Measurements from ENCODE around the gene KRTAP1-4.
A peak's percentile ranks its signal among the peaks of the same experiment; 100 is the strongest.
"Not testable (repeated sequence)": the region's sequence is repeated elsewhere in the genome, so short reads cannot be mapped to it uniquely, and the experiment has no call there.

KRTAP1-4 gene

GRCh38 chr17:41046735-41047465 is 16.9 kb upstream of the KRTAP1-4 start, which contains the start of gene KRTAP2-1:
Gene KRTAP2-1, minus strand, starts transcription at chr17:41047316. Its CDS starts 49 bp downstream, at chr17:41047267.
- DNase-seq: not testable (repeated sequence)

DNA sequence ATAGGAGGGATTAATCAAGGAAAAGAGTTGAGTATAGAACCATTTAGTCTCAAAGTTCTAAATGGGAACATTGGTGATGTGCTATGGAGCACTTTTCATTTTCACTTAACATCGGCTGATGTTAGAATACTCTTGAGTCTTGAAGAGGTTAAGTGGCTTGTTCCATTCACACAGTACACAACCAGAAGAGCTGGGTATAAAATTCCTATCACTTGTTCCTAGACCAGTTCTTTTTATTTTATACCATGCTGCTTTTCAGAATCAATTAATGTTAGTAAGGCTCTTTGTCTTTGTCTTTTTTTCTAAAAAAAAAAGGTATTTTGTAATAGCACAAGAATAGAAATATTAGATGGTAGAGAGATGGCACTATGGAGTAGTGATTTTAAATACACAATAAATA is 13.0 kb upstream of the KRTAP1-4 start:
- no peak for DNase-seq

- DNase-seq: peak; percentile 59
Measured at GRCh38 chr17:41040783-41041571, 11.0 kb upstream of the KRTAP1-4 start, which contains the start of gene KRTAP1-1. Gene KRTAP1-1, minus strand, starts transcription at chr17:41041450. Its CDS starts 53 bp downstream, at chr17:41041397.

GRCh38 chr17:41037853-41038350 is 7.9 kb upstream of the KRTAP1-4 start:
- DNase-seq: no peak

DNA sequence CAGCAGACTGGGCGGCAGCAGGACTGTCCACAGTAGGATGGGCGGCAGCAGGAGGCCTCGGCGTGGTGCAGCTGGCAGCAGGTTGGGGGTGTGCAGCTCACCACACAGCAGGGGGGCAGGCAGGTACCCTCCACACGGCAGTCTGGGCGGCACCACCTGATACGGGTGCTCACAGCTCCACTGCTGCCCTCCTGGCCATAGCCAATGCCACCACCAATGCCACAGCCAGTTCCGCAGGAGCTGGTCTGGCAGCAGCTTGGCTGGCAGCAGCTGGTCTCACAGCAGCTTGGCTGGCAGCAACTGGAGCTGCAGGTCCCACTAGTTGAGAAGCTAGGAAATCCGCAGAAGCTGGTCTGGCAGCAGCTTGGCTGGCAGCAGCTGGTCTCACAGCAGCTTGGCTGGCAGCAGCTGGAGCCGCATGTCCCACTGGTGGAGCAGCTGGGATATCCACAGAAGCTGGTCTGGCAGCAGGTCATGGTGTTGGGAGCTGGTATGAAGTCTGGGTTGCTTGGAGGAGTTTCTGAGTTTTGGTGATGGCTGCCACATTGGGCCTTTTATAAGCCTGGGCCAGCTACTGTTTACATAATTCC is 4.4 kb upstream of the KRTAP1-4 start, which contains the start of gene KRTAP1-3:
TSS of gene KRTAP1-3 (minus strand) at position 529 of the 590 bp plus-strand sequence. CDS start at position 476, 53 bp downstream.
- DNase-seq: peak; percentile 38

DNA sequence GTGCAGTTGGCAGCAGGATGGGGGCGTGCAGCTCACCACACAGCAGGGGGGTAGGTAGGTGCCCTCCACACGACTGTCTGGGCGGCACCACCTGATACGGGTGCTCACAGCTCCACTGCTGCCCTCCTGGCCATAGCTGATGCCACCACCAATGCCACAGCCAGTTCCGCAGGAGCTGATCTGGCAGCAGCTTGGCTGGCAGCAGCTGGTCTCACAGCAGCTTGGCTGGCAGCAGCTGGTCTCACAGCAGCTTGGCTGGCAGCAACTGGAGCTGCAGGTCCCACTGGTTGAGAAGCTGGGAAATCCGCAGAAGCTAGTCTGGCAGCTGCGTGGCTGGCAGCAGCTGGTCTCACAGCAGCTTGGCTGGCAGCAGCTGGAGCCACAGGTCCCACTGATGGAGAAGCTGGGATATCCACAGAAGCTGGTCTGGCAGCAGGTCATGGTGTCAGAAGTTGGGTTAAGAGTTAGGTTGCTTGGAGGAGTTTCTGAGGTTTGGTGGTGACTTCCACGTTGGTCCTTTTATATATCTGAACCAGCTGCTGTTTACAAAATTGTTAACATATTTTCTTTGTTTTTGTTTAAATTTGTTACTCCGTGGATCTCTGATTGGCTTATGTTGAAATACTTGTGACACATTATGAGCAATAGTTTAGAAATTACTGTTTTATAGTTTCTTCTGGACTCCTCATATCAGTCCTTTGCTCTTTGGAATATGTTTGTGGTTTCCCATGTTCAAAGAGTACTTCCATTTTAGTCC is 3.1 kb downstream of the KRTAP1-4 start, which contains the start of gene KRTAP1-5:
TSS of gene KRTAP1-5 (minus strand) at position 494 of the 757 bp plus-strand sequence. CDS start at position 441, 53 bp downstream.
- DNase-seq: peak; percentile 34

- no peak for DNase-seq
Measured at GRCh38 chr17:41024697-41025096, 5.3 kb downstream of the KRTAP1-4 start.

- no peak for DNase-seq
Measured at GRCh38 chr17:41020336-41020735, 9.7 kb downstream of the KRTAP1-4 start.

GRCh38 chr17:41019415-41019814 is 10.6 kb downstream of the KRTAP1-4 start:
- DNase-seq: no peak

DNA sequence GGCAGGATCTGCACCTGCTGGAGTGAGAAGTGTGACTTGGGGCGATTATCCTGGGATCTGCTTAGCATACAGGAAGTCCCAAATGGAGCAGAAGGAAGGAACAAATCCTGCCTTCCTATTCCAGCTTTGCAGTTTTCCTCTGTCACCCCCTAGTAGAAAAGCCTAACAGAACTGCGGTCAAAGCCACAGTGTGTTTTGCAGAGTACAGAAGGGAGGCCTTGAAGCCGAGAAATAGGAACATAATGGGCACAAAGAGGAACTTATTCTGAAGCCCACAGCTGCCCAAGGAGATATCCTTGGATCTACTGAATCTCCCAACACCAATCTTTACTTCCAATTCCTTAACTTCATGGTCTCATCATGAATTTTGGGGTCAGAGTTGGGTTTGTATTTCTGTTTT is 11.5 kb downstream of the KRTAP1-4 start:
- no peak for DNase-seq

GRCh38 chr17:41016578-41017215 is 13.3 kb downstream of the KRTAP1-4 start:
- DNase-seq: no peak

DNA sequence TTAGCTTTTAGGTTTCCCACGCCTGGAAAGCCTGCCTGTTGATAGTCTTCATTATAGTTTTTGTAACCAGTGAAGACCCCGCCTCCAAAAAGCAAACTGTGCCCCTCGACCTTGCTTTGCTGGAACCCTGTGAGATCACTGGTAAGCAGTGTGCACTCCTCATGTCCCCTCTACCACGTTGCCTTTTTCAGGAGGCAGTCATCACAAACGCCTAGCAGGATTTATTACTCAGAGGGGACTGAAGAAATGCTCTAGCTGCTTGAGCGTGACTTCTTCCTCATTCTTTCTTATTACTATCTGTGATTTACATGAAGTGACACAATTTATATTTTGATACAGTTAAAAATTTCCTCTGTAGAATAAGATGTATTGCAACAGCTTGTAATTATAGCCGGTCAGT is 14.5 kb downstream of the KRTAP1-4 start:
- no peak for DNase-seq

GRCh38 chr17:41013606-41014005 is 16.4 kb downstream of the KRTAP1-4 start:
- peak; percentile 27 for DNase-seq

DNA sequence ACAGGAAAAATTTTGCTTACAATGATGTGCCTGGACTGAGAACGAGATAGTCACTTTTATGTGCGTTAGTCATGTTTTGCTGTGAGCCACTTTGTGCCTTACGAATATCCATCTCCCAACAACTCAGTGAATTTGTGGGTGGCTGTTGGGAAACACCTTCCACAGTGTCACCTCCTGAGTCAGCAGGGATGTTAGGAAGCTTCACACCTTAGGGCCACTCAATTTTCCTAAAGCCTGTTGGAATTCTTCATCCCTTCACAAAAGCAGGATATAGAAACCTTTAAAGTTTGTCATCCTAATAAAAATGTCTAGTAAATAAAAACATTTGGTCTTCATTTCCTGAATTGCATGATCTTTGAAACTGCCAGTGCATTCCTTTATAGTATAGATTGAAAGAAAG is 16.8 kb downstream of the KRTAP1-4 start:
- no peak for DNase-seq

DNA sequence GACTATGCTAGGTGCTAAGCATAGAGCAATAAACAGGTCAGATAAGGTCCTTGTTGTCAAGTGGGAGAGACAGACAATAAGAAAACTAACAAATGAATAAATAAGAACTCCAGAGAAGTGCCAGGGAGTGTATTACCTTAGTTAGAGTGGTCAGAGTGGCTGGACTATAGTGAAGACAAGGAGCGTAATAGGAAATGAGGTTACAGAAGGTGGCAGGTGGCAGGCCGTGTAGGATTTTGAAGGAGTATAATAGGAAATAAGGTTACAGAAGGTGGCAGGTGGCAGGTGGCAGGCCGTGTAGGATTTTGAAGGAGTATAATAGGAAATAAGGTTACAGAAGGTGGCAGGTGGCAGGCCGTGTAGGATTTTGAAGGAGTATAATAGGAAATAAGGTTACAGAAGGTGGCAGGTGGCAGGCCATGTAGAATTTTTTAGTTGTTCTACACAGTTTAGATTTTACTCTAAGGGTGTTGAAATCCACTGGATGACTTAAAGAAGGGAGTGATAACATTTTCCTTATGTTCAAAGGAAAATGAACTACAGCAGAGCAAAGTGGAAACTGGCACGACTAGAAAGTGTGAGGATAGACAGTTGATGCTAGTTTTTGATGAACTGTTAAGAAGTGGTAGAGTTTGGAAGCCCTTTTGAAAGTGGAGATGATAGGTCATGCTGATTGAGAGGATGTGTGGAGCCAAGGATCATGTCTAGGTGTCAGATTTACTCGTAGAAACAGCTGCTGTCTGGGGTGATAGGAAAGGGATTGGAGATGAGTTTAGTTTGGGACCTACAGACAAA is 17.5 kb downstream of the KRTAP1-4 start:
- DNase-seq: no peak

DNA sequence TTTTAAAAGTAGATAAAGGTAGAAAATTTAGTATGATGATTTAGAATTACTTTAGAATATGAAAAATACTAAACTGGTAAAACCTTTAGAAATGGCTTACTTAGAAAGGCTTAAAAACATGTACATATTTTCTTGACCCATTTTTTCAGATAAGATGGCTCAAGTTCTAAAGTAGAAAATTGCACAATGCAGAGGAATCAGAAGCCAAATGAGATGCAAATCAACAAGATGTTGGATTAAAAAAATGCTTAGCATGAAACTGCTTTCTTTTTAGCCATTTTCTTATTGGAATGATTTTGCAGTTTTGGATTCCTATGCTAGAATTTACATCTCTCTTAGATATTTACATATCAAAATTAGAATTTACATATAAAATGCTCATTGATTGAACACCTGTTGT is 19.6 kb downstream of the KRTAP1-4 start:
- no peak for DNase-seq

- DNase-seq: no peak
Measured at GRCh38 chr17:41009936-41010335, 20.1 kb downstream of the KRTAP1-4 start.

- no peak for DNase-seq
Measured at GRCh38 chr17:41009301-41009760, 20.7 kb downstream of the KRTAP1-4 start.

GRCh38 chr17:41008811-41009210 is 21.2 kb downstream of the KRTAP1-4 start, which contains the start of gene KRTAP3-1:
Gene KRTAP3-1, minus strand, starts transcription at chr17:41009128. Its CDS starts 54 bp downstream, at chr17:41009074.
- no peak for DNase-seq

DNA sequence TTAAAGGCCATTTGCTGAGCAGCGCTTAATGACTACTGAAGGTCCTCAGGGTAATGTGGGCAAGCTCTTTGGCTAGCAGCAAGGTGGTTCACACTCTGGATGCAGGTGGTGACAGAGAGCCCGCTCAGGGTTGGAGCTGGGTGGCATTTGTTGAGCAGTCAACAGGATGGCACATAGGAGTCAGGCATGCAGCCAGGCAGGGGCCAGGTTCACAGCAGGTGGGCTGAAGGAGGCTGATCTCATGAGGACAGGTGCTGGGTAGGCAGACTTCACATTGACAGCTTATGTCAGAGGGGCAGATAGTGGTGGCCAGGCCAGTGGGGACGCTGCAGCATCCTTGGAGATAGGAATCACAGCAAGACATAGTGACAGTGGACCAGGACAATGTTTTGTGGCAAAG is 25.6 kb downstream of the KRTAP1-4 start:
- DNase-seq: no peak

DNA sequence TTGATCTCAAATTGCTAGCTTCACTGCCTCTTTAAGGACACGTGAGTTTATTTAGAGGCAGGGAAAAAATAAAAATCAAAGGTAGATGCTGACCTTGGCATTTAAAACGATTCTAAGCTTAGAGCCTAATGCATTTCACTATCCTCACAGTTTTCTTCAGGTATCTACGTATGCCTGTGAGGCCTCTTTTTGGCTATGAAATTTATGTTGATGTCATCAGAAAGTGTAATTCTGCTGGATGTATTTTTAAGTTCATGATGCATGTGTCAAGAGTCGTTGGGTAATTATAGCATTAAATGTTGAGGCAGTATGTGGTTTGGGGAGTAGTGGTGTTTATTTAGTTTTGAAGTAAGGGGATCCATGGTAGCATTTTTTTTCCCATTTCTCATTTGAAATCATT is 26.1 kb downstream of the KRTAP1-4 start:
- DNase-seq: no peak
